HG02678 (cell line): ENCODE results near the gene MAML3.

ENCODE experiments used
- ATAC-seq: cut with Tn5 transposase; IDR thresholded peaks from one replicate; pipeline ENCODE4 v1.9.1; 2021; ENCODE audit warnings: mild to moderate bottlenecking, moderate library complexity; ENCODE audit not compliant: unreplicated experiment

The MAML3 gene

DNA sequence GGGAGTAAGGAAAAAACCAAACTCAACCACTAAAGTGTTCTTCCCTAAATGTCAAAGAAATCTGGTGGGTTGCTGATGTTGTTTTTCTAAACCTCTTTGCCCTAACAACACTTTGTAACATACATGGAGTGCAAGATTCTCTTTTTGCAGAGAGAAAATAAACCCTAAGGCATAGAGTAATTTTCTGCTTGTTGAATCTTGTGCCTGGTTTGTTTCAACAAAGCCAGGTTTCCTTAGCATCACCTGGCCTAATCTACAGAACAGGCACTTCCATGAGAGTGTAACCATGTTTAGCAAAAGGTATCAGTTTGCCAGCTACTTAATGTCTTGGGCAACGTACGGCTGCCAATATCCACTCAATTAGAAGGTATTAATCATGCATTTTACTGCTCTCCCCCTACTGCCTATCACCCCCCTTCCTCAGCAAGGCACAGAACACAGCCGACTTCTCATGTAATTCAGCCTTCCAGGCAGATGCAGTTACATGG lies 219.2 kb downstream of the MAML3 start:
- ATAC-seq, result no peak

- no peak for ATAC-seq
These were observed 219.8 kb downstream of the MAML3 start for GRCh38 chr4:139934057-139934707.

- peak; percentile 63 for ATAC-seq
These were observed 220.4 kb downstream of the MAML3 start for GRCh38 chr4:139933541-139933940.

DNA sequence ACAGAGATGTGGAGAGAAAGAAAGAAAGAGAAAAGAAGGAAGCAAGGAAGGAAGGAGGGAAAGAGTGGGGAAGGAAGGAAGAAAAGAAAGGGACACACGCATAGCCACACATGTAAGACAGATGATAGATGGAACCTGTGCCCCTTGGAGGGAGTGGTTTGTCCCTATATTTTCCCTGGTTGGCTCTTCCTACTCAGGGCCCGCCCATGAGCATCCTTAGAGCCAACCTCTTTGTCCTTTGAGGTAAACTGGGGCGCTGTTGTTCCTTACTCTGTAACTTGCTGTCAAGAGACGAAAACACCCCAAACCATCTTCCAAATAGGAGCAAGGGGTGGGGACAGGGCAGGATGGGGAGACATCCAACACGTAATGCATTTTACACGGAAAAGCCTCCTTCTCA lies 220.9 kb downstream of the MAML3 start:
- ATAC-seq, result no peak

- no peak for ATAC-seq
These were observed 229.2 kb downstream of the MAML3 start for GRCh38 chr4:139924782-139925181.

DNA sequence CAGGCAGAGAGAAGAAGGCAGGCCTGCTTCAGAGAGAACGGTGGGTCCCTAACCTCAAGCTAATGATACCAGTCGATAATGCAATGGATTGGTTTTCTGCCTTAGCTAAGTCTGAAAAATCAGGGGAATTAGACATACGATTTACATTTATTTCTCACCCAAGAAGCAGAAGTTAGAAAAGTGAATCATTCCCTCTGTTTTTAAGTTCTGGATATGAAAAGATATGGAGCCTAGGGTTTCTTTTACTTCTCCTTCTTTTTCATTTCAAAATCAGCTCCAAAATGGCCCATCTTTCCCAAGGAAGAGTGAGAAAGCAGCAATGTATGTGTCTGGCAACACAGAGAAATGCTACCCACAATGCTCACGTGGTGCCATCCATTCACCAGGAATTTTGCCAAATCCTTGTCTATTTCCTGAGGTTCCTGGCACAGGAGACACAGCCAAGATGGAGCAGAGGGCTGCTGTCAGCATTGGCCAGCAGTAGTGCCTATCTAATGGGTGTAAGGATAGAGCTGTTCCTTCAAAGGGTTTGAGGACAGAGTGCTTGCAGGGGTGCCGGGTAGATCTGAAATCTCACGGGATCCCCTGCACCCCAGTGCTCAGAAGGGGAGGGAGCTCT lies 231.5 kb downstream of the MAML3 start:
- no peak for ATAC-seq

GRCh38 chr4:139921429-139922184 lies 232.4 kb downstream of the MAML3 start:
- no peak for ATAC-seq

DNA sequence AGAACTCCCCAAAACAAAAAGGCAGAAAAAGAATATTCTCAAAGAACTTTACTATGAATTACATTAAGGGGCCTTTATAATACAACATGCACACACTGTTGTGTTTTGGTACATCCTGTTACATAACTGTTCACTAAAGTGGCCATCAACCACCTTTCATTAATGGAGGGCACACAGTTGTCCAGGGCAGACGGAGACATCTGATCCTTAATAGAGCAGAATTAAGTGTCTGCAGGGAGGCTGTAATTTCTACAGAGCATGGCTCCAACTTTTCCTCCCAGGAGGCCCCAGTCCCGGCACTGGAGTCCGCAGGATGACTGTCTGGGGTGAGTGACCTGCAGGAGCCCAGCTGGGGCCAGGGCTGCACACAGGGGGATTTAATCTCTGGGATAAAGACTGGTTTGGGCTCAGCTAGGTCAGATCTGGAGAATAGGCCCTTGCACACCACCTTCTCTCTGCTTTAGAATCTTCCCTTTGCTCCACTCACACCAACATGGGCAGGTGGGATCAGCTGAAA lies 233.4 kb downstream of the MAML3 start:
- ATAC-seq, result no peak

DNA sequence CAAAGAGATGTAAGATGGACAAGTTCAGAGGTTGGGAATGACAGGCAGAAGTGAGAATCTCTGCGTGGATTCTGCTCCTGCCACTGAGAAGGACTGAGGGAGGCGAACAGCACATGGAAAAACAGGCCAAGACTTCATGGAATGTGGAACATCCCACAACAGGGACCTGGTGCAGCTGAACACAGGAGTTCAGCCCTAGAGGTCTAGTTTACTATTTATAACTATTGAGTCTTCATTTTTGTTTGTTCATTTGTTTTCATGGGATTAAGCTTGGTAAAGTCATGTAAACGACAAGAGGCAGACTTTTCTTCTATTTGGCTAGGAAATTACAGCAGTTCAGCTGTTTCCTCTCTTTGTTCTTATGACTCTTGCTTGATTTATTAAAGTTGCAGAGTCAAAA lies 234.5 kb downstream of the MAML3 start:
- no peak for ATAC-seq

GRCh38 chr4:139919004-139919403 lies 235.0 kb downstream of the MAML3 start:
- no peak for ATAC-seq

DNA sequence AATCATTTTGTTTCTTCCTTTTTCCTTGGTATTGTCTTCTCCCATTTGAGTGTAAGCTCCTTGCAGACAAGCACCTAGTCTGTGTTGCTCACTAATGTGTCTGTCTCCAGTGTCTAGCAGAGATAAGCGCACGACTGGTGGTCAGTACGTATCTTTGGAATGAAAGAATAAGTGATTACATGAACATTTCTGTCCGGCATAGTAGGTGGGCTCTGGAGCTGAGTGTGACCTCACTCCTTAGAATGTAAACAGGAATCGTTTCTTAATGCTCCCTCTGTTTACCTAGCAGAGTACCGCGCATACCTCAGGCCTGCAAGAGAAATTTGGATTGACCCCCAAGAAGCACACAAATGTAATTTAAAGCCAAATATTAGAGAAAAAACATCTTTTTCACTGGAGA lies 235.4 kb downstream of the MAML3 start:
- ATAC-seq, result no peak

DNA sequence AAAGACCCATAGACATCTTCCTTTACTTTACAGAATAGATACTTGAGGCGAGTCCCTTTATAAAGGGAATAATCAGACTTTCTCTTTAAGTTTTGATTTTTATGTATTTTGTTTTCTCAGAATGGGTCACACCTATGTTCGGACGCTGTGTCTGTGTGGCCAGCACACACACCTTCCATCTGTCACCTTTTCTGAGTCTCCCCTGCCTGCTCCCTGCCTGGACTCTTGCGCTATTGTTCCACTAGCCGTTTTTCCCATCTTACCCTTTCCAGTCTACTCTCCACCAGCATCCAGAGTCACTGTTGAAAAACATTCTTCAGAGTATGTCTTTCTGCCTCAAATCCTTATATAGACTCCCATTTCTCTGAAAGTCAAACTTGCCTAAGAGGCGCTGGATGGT lies 236.1 kb downstream of the MAML3 start:
- no peak for ATAC-seq

- no peak for ATAC-seq
These were observed 237.9 kb downstream of the MAML3 start for GRCh38 chr4:139916041-139916440.

GRCh38 chr4:139915037-139915436 lies 238.9 kb downstream of the MAML3 start:
- ATAC-seq, result no peak

DNA sequence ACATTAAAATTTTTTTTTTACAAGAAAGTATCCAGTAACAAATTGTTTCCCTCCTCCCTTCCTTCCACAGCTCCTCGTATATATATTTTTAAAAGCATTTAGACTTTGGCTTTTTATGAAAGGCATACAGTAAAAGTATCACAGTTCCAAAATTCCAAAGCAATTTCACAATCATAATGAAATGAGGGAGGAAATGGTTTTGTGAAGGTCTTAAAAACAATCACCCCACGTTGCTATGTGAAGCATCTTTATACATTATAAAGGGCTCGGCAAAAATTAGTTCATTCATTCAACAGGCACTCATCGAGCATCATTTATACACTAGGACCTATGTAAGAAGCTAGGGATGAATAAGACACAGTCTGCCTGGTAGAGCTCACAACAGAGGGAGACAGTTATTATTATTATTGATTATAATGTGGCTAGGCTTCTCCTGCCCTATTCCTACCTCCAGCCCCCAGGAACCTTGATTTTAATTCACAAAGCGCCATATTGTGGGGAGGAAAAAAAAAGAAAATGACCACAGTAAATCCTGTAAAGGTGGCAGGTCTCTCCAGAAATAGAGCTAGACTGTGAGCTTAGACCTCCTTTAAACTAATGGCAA lies 239.9 kb downstream of the MAML3 start:
- no peak for ATAC-seq

- no peak for ATAC-seq
These were observed 240.5 kb downstream of the MAML3 start for GRCh38 chr4:139913398-139913990.

DNA sequence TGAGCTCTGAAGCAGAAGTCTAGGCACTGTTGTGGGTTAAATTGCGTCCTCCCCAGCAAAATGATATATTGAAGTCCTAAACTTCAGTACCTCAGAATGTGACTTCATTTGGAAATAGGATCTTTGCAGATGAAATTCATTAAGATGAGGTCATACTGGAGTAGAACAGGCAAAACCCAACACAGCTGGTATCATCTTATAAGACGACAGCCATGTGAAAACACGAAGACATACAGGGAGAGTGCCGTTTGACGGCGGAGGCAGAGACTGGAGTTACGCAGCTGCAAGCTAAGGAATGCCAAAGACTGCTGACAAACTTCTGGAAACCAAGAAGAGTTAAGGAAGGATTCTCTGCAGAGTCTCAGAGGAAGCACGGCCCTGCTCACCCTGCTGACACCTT lies 241.5 kb downstream of the MAML3 start:
- no peak for ATAC-seq

DNA sequence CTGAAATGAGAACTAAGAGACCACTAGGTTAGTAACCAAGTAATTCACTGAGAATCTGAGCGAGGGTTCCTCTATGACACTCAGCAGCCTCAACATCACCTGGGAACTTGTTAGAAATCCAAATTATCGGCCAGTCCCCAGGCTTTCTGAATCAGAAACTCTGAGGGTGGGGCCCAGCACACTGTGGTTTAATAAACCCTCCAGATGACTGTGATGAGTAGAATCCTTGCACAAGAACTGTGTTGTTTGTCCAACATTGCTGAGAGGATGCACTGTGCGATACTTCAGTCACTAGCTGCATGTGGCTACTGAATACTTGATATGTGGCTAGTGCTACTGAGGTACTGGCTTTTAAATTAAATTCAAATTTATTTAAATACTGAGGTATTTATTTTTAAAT lies 243.9 kb downstream of the MAML3 start:
- ATAC-seq, result no peak

DNA sequence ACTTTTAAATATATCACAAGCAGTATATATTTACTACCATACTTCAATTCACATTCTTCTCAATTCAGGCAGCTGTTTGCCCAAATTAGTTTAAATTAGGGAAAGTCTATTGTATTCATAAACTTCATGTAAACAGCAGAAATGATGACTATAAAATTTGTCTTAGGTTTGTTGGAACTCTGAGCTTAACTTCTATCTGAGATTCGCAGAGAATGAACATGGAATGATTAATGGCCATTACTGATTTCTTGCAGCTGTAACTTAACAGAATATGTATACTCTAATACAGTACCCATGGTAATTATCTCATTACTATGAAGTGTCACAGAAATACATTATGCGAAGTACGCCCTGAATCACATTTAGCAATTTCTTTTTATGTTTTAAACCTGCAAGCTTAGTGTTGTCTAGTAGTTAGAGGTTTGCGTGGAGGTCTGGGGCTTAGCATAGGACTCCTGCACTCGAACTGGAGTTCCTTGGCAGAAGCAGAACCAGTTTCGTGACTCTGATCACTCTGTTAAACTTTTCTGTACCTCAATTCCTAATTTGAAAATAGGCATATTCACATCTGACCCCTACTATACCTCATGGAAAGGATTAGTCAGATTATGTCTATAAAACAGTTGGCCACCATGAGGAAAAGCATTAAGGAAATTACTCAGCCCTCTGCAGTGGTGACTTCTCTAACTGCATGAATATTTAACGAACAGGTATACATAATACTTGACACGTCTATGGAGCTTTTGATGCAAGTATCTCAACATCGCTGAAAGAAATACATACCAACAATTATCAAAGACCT lies 245.1 kb downstream of the MAML3 start:
- ATAC-seq, result no peak
